ENCODE results near the gene PSD2. TPM values are rescaled to one million over a fixed set of nuclear protein-coding genes. Genes with fewer than 3 reads are reported as not detected.
A peak's percentile ranks its signal among the peaks of the same experiment; 100 is the strongest.

PSD2 gene
- total and polyA plus RNA-seq, 2 of the 13 experiments (the other 11 are each of a cell fraction or from before 2014, with no cell fraction given): 0.07 TPM; not detected in 1

DNA sequence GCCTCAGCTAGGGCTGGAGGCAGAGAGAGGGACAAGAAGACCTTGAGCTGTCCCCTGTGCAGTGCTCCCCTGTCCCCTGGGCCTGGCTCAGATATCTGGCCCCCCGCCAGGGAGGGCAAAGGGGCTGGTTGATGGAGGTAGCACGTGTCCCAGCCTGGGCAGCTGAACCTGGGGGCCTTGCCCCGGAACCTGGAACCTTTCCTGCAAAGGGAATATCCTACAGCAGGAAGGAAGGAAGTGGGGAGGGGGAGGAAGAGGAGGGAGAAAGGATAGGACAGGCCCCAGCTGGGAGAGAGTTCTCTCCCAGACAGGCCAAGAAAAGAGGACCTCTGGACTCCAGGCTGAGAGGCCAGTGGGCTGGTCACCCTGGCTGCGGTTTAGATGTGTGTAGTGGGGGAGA, 27.6 kb upstream of the PSD2 start (continued):
- TF ChIP-seq, protein P1, sequence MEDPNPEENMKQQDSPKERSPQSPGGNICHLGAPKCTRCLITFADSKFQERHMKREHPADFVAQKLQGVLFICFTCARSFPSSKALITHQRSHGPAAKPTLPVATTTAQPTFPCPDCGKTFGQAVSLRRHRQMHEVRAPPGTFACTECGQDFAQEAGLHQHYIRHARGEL (CRISPR knock-in tag; IDR thresholded peaks at IDR 0.05): no peak
- no peak for TF ChIP-seq ZNF569 (CRISPR knock-in tag; IDR thresholded peaks at IDR 0.05; ENCODE audit: borderline replicate concordance)
- no peak for TF ChIP-seq MTA1 (CRISPR knock-in tag; IDR thresholded peaks at IDR 0.05; ENCODE audit: borderline replicate concordance)
- no peak for TF ChIP-seq BRCA1 (CRISPR knock-in tag; IDR thresholded peaks at IDR 0.05)
- TF ChIP-seq, protein P2, sequence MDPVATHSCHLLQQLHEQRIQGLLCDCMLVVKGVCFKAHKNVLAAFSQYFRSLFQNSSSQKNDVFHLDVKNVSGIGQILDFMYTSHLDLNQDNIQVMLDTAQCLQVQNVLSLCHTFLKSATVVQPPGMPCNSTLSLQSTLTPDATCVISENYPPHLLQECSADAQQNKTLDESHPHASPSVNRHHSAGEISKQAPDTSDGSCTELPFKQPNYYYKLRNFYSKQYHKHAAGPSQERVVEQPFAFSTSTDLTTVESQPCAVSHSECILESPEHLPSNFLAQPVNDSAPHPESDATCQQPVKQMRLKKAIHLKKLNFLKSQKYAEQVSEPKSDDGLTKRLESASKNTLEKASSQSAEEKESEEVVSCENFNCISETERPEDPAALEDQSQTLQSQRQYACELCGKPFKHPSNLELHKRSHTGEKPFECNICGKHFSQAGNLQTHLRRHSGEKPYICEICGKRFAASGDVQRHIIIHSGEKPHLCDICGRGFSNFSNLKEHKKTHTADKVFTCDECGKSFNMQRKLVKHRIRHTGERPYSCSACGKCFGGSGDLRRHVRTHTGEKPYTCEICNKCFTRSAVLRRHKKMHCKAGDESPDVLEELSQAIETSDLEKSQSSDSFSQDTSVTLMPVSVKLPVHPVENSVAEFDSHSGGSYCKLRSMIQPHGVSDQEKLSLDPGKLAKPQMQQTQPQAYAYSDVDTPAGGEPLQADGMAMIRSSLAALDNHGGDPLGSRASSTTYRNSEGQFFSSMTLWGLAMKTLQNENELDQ (CRISPR knock-in tag; IDR thresholded peaks at IDR 0.05; ENCODE audit: borderline replicate concordance): no peak
- TF ChIP-seq, protein P3, sequence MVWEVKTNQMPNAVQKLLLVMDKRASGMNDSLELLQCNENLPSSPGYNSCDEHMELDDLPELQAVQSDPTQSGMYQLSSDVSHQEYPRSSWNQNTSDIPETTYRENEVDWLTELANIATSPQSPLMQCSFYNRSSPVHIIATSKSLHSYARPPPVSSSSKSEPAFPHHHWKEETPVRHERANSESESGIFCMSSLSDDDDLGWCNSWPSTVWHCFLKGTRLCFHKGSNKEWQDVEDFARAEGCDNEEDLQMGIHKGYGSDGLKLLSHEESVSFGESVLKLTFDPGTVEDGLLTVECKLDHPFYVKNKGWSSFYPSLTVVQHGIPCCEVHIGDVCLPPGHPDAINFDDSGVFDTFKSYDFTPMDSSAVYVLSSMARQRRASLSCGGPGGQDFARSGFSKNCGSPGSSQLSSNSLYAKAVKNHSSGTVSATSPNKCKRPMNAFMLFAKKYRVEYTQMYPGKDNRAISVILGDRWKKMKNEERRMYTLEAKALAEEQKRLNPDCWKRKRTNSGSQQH (CRISPR knock-in tag; IDR thresholded peaks at IDR 0.05; ENCODE audit: low read depth): no peak
- TF ChIP-seq, protein P4, sequence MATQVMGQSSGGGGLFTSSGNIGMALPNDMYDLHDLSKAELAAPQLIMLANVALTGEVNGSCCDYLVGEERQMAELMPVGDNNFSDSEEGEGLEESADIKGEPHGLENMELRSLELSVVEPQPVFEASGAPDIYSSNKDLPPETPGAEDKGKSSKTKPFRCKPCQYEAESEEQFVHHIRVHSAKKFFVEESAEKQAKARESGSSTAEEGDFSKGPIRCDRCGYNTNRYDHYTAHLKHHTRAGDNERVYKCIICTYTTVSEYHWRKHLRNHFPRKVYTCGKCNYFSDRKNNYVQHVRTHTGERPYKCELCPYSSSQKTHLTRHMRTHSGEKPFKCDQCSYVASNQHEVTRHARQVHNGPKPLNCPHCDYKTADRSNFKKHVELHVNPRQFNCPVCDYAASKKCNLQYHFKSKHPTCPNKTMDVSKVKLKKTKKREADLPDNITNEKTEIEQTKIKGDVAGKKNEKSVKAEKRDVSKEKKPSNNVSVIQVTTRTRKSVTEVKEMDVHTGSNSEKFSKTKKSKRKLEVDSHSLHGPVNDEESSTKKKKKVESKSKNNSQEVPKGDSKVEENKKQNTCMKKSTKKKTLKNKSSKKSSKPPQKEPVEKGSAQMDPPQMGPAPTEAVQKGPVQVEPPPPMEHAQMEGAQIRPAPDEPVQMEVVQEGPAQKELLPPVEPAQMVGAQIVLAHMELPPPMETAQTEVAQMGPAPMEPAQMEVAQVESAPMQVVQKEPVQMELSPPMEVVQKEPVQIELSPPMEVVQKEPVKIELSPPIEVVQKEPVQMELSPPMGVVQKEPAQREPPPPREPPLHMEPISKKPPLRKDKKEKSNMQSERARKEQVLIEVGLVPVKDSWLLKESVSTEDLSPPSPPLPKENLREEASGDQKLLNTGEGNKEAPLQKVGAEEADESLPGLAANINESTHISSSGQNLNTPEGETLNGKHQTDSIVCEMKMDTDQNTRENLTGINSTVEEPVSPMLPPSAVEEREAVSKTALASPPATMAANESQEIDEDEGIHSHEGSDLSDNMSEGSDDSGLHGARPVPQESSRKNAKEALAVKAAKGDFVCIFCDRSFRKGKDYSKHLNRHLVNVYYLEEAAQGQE (IDR thresholded peaks at IDR 0.05; ENCODE audit: borderline replicate concordance in 1 of 2, low read depth in 1 of 2, low read length in 2 of 2): no peak
- TF ChIP-seq POLR2G (IDR thresholded peaks at IDR 0.05; ENCODE audit: low read depth, low read length): no peak
- TF ChIP-seq SMARCE1 (IDR thresholded peaks at IDR 0.05; ENCODE audit: borderline replicate concordance): no peak
- TF ChIP-seq ZNF468 (CRISPR knock-in tag; IDR thresholded peaks at IDR 0.05): no peak
- no peak for TF ChIP-seq ZNF3 (CRISPR knock-in tag; IDR thresholded peaks at IDR 0.05)
- TF ChIP-seq YY1 (IDR thresholded peaks at IDR 0.05; ENCODE audit: insufficient read depth, insufficient replicate concordance, low read depth, low read length): no peak
- TF ChIP-seq, protein P5, sequence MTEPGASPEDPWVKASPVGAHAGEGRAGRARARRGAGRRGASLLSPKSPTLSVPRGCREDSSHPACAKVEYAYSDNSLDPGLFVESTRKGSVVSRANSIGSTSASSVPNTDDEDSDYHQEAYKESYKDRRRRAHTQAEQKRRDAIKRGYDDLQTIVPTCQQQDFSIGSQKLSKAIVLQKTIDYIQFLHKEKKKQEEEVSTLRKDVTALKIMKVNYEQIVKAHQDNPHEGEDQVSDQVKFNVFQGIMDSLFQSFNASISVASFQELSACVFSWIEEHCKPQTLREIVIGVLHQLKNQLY (CRISPR knock-in tag; IDR thresholded peaks at IDR 0.05): peak; percentile 73
- TF ChIP-seq SCMH1 (CRISPR knock-in tag; IDR thresholded peaks at IDR 0.05; ENCODE audit: borderline replicate concordance): no peak
- no peak for TF ChIP-seq ZKSCAN8 (CRISPR knock-in tag; IDR thresholded peaks at IDR 0.05; ENCODE audit: borderline replicate concordance)
- TF ChIP-seq IRF2 (CRISPR knock-in tag; IDR thresholded peaks at IDR 0.05): 0 out of 2 replicates have a peak, but pooled peaks have one; percentile 30
- no peak for TF ChIP-seq PRPF4 (IDR thresholded peaks at IDR 0.05; ENCODE audit: low read depth, low read length, poor library complexity, severe bottlenecking)
- TF ChIP-seq ZNF256 (CRISPR knock-in tag; conservative IDR thresholded peaks at IDR 0.05): no peak
- no peak for TF ChIP-seq ZNF431 (CRISPR knock-in tag; IDR thresholded peaks at IDR 0.05; ENCODE audit: borderline replicate concordance, low read depth)
- TF ChIP-seq, protein P6, sequence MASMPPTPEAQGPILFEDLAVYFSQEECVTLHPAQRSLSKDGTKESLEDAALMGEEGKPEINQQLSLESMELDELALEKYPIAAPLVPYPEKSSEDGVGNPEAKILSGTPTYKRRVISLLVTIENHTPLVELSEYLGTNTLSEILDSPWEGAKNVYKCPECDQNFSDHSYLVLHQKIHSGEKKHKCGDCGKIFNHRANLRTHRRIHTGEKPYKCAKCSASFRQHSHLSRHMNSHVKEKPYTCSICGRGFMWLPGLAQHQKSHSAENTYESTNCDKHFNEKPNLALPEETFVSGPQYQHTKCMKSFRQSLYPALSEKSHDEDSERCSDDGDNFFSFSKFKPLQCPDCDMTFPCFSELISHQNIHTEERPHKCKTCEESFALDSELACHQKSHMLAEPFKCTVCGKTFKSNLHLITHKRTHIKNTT (CRISPR knock-in tag; IDR thresholded peaks at IDR 0.05): no peak

Data from HepG2 (cell line).